Loucy (cell line): Measurements from ENCODE around the gene TMEM134.

ENCODE experiments used
- CTCF ChIP-seq: fragments of 200-600 bp; sonication (generic); conservative IDR thresholded peaks from 2 replicates; pipeline ENCODE4 v1.5.1; 2014; ENCODE audit warnings: mild to moderate bottlenecking, antibody characterized with exemption, low read length
- EZH2phosphoT487 ChIP-seq: fragments of 200-600 bp; IDR thresholded peaks from 2 replicates; pipeline ENCODE4 v1.6.1; 2018; ENCODE audit warnings: antibody characterized with exemption, mild to moderate bottlenecking, moderate library complexity, borderline replicate concordance

GRCh38 chr11:67411785-67412152 is 57.3 kb downstream of the TMEM134 start:
- TF ChIP-seq CTCF (no peak), EZH2phosphoT487 (no peak)
